ENCODE measurements around the gene TPGS2. TPM values are rescaled to one million over a fixed set of nuclear protein-coding genes. Genes with fewer than 3 reads are reported as not detected.
"Not testable (repeated sequence)": the region's sequence is repeated elsewhere in the genome, so short reads cannot be mapped to it uniquely, and the experiment has no call there.

TPGS2 gene
- total RNA-seq, 2 experiments from 2014 or later, result 125 to 158 TPM

- H3K27ac Mint-ChIP-seq, result not testable (repeated sequence)
Observed at GRCh38 chr18:36816096-36816495, 12.7 kb downstream of the TPGS2 start.

GRCh38 chr18:36814994-36815393, 13.8 kb downstream of the TPGS2 start:
- CTCF ChIA-PET, result interaction anchor here (1.0 kb wide), 1 partner anchor 14 kb away, joined by 4 read pairs; the partner anchor contains the start of genes KIAA1328 and TPGS2
- no peaks in the 10 kb centered on the region for H3K9me3 Mint-ChIP-seq
- POLR2A ChIA-PET, result no interaction called here

More at GRCh38 chr18:36816096-36816495, 12.7 kb downstream of the TPGS2 start:
- POLR2A ChIA-PET, H3K4me1 Mint-ChIP-seq, H3K27me3 Mint-ChIP-seq, H3K4me3 Mint-ChIP-seq, H3K9me3 Mint-ChIP-seq, DNase-seq, CTCF ChIA-PET: not testable (repeated sequence)
- H3K36me3 Mint-ChIP-seq (ENCODE audit: low read depth), result peaks cover 42% of the 10 kb centered on the region

GRCh38 chr18:36813824-36814223, 15.0 kb downstream of the TPGS2 start:
- H3K27me3 Mint-ChIP-seq, result no peaks in the 10 kb centered on the region
- ChIA-PET POLR2A (no interaction called here), CTCF (interaction anchor here (0.9 kb wide), 1 partner anchor 16 kb away, joined by 3 read pairs; the partner anchor contains the start of gene KIAA1328)
- H3K9me3 Mint-ChIP-seq, result no peaks in the 10 kb centered on the region
- peaks cover 4% of the 10 kb centered on the region for H3K4me1 Mint-ChIP-seq
- H3K27ac Mint-ChIP-seq, result no peak overlapping the region
- peaks cover 31% of the 10 kb centered on the region for H3K36me3 Mint-ChIP-seq (ENCODE audit: low read depth)
- H3K4me3 Mint-ChIP-seq, result no peak overlapping the region
- no peak for DNase-seq

More at GRCh38 chr18:36814994-36815393, 13.8 kb downstream of the TPGS2 start:
- H3K27me3 Mint-ChIP-seq, result no peaks in the 10 kb centered on the region
- H3K4me3 Mint-ChIP-seq, result no peak overlapping the region
- peaks cover 36% of the 10 kb centered on the region for H3K36me3 Mint-ChIP-seq (ENCODE audit: low read depth)
- no peak overlapping the region for H3K27ac Mint-ChIP-seq
- no peak for DNase-seq
- peaks cover 3% of the 10 kb centered on the region for H3K4me1 Mint-ChIP-seq

- POLR2A ChIA-PET, result no interaction called here
- no peak for DNase-seq
- CTCF ChIA-PET, result interaction anchor here (0.9 to 2.3 kb wide), 3 partner anchors 15 to 23 kb away, joined by 3 to 12 read pairs (median 3); partner anchors contain the start of genes KIAA1328 and TPGS2
- H3K9me3 Mint-ChIP-seq, result no peaks in the 10 kb centered on the region
- H3K27me3 Mint-ChIP-seq, result no peaks in the 10 kb centered on the region
- peaks cover 26% of the 10 kb centered on the region for H3K36me3 Mint-ChIP-seq (ENCODE audit: low read depth)
- H3K27ac Mint-ChIP-seq, result no peak overlapping the region
- no peak overlapping the region for H3K4me3 Mint-ChIP-seq
- H3K4me1 Mint-ChIP-seq, result peaks cover 4% of the 10 kb centered on the region
Observed at GRCh38 chr18:36813101-36813775, 15.6 kb downstream of the TPGS2 start.

- POLR2A ChIA-PET, result no interaction called here
- CTCF ChIA-PET, result interaction anchor here (1.4 to 2.3 kb wide), 2 partner anchors 16 to 22 kb away, joined by 3 to 12 read pairs; partner anchors contain the start of genes KIAA1328 and TPGS2
- no peak overlapping the region for H3K27ac Mint-ChIP-seq
Observed at GRCh38 chr18:36812678-36813077, 16.1 kb downstream of the TPGS2 start.

GRCh38 chr18:36811955-36812354, 16.8 kb downstream of the TPGS2 start:
- Mint-ChIP-seq H3K27ac (no peak overlapping the region), H3K36me3 (ENCODE audit: low read depth) (peaks cover 22% of the 10 kb centered on the region), H3K4me3 (no peak overlapping the region), H3K4me1 (peaks cover 4% of the 10 kb centered on the region), H3K9me3 (no peaks in the 10 kb centered on the region), H3K27me3 (no peaks in the 10 kb centered on the region)
- ChIA-PET POLR2A (no interaction called here), CTCF (interaction anchor here (0.6 to 2.3 kb wide), 3 partner anchors 16 to 82 kb away, joined by 3 to 12 read pairs (median 3); partner anchors contain the start of genes KIAA1328 and TPGS2)
- no peak for DNase-seq

More at GRCh38 chr18:36812678-36813077, 16.1 kb downstream of the TPGS2 start:
- no peak for DNase-seq
- H3K36me3 Mint-ChIP-seq (ENCODE audit: low read depth), result peaks cover 23% of the 10 kb centered on the region
- H3K4me3 Mint-ChIP-seq, result no peak overlapping the region
- H3K9me3 Mint-ChIP-seq, result no peaks in the 10 kb centered on the region
- H3K4me1 Mint-ChIP-seq, result peaks cover 4% of the 10 kb centered on the region
- no peaks in the 10 kb centered on the region for H3K27me3 Mint-ChIP-seq

- no peak for DNase-seq
- Mint-ChIP-seq H3K36me3 (ENCODE audit: low read depth) (peaks cover 21% of the 10 kb centered on the region), H3K4me3 (no peak overlapping the region), H3K9me3 (no peaks in the 10 kb centered on the region), H3K4me1 (peaks cover 4% of the 10 kb centered on the region), H3K27me3 (no peaks in the 10 kb centered on the region), H3K27ac (no peak overlapping the region)
- POLR2A ChIA-PET, result no interaction called here
- CTCF ChIA-PET, result interaction anchor here (0.6 to 2.8 kb wide), 5 partner anchors 7 to 81 kb away, joined by 3 to 12 read pairs (median 6); partner anchors contain the start of genes KIAA1328 and TPGS2
Observed at GRCh38 chr18:36811430-36811829, 17.4 kb downstream of the TPGS2 start.

GRCh38 chr18:36809590-36810381, 19.0 kb downstream of the TPGS2 start:
- DNase-seq, result peak; percentile 51
- H3K4me1 Mint-ChIP-seq, result peaks cover 2% of the 10 kb centered on the region
- H3K27me3 Mint-ChIP-seq, result no peaks in the 10 kb centered on the region
- H3K36me3 Mint-ChIP-seq (ENCODE audit: low read depth), result peaks cover 30% of the 10 kb centered on the region
- ChIA-PET POLR2A (no interaction called here), CTCF (interaction anchor here (0.6 to 2.8 kb wide), 4 partner anchors 9 to 376 kb away, joined by 3 to 7 read pairs (median 5); partner anchors contain the start of genes KIAA1328 and TPGS2)
- H3K27ac Mint-ChIP-seq, result no peak overlapping the region
- no peaks in the 10 kb centered on the region for H3K9me3 Mint-ChIP-seq
- no peak overlapping the region for H3K4me3 Mint-ChIP-seq

GRCh38 chr18:36808681-36809080, 20.1 kb downstream of the TPGS2 start:
- no peak overlapping the region for H3K27ac Mint-ChIP-seq
- H3K36me3 Mint-ChIP-seq (ENCODE audit: low read depth), result peaks cover 38% of the 10 kb centered on the region
- no peak for DNase-seq
- CTCF ChIA-PET, result interaction anchor here (1.5 to 2.8 kb wide), 2 partner anchors 10 to 20 kb away, joined by 3 to 7 read pairs; partner anchors contain the start of genes KIAA1328 and TPGS2
- H3K27me3 Mint-ChIP-seq, result no peaks in the 10 kb centered on the region
- H3K9me3 Mint-ChIP-seq, result no peaks in the 10 kb centered on the region
- peaks cover 2% of the 10 kb centered on the region for H3K4me1 Mint-ChIP-seq
- no peak overlapping the region for H3K4me3 Mint-ChIP-seq
- POLR2A ChIA-PET, result no interaction called here

GRCh38 chr18:36805105-36805504, 23.7 kb downstream of the TPGS2 start:
- H3K27me3 Mint-ChIP-seq, result no peaks in the 10 kb centered on the region
- ChIA-PET CTCF (interaction anchor here (0.8 to 1.4 kb wide), 2 partner anchors 14 to 25 kb away, joined by 3 to 4 read pairs; no protein-coding TSS in a partner anchor), POLR2A (no interaction called here)
- no peaks in the 10 kb centered on the region for H3K9me3 Mint-ChIP-seq
- H3K4me3 Mint-ChIP-seq, result no peak overlapping the region
- H3K27ac Mint-ChIP-seq, result no peak overlapping the region
- H3K4me1 Mint-ChIP-seq, result peaks cover 2% of the 10 kb centered on the region
- no peak for DNase-seq
- peaks cover 51% of the 10 kb centered on the region for H3K36me3 Mint-ChIP-seq (ENCODE audit: low read depth)

GRCh38 chr18:36798738-36799473, 29.9 kb downstream of the TPGS2 start:
- H3K9me3 Mint-ChIP-seq, result no peaks in the 10 kb centered on the region
- no peaks in the 10 kb centered on the region for H3K27me3 Mint-ChIP-seq
- ChIA-PET CTCF (no interaction called here), POLR2A (no interaction called here)
- no peak overlapping the region for H3K27ac Mint-ChIP-seq
- H3K4me1 Mint-ChIP-seq, result no peaks in the 10 kb centered on the region
- H3K36me3 Mint-ChIP-seq (ENCODE audit: low read depth), result peaks cover 70% of the 10 kb centered on the region
- no peak for DNase-seq
- H3K4me3 Mint-ChIP-seq, result no peak overlapping the region

- Mint-ChIP-seq H3K4me3 (no peak overlapping the region), H3K4me1 (no peaks in the 10 kb centered on the region), H3K9me3 (peaks cover 9% of the 10 kb centered on the region), H3K27me3 (no peaks in the 10 kb centered on the region), H3K27ac (no peak overlapping the region), H3K36me3 (ENCODE audit: low read depth) (peaks cover 77% of the 10 kb centered on the region)
- CTCF ChIA-PET, result interaction anchor here (0.6 to 0.7 kb wide), 2 partner anchors 13 to 1719 kb away, joined by 3 read pairs; no protein-coding TSS in a partner anchor
- DNase-seq, result no peak
- POLR2A ChIA-PET, result no interaction called here
Observed at GRCh38 chr18:36792634-36793283, 36.0 kb downstream of the TPGS2 start.
